Brain microvascular endothelial cell (primary cell): ENCODE measurements around the gene NFKBIB.
A peak's percentile ranks its signal among the peaks of the same experiment; 100 is the strongest.

Experiments
- DNase-seq: peaks from one replicate; pipeline ENCODE4 v3.0.0-alpha.2; 2020
- H3K27ac ChIP-seq: fragments of 250-450 bp; sonication (Bioruptor Pico); 2 replicates; pipeline ENCODE4 v1.5.1; 2020; ENCODE audit warnings: mild to moderate bottlenecking, moderate library complexity
- H3K27me3 ChIP-seq: fragments of 250-450 bp; sonication (Bioruptor Pico); replicated peaks from 2 replicates; pipeline ENCODE4 v1.5.1; 2020; ENCODE audit warnings: mild to moderate bottlenecking
- H3K36me3 ChIP-seq: fragments of 250-450 bp; sonication (Bioruptor Pico); replicated peaks from 2 replicates; pipeline ENCODE4 v1.5.1; 2020; ENCODE audit warnings: mild to moderate bottlenecking
- H3K4me3 ChIP-seq: 2 replicates; pipeline ENCODE4 v1.5.1; 2011; ENCODE audit warnings: low read depth, mild to moderate bottlenecking, control low read depth, low read length, moderate library complexity
- in situ Hi-C: cut with HindIII; loops from 2 replicates; pipeline ENCODE4 v1.10.0; 2017; ENCODE audit warnings: low sequenced_read_pairs, low pct_ligation_motif_present
- TF ChIP-seq, protein P1 (sequence below): IDR thresholded peaks from 2 replicates; pipeline ENCODE4 v1.5.1; 2011; ENCODE audit warnings: low read depth, mild to moderate bottlenecking, moderate library complexity, low read length, control low read depth, inconsistent platforms; ENCODE audit errors: missing control alignments

Gene NFKBIB, protein sequence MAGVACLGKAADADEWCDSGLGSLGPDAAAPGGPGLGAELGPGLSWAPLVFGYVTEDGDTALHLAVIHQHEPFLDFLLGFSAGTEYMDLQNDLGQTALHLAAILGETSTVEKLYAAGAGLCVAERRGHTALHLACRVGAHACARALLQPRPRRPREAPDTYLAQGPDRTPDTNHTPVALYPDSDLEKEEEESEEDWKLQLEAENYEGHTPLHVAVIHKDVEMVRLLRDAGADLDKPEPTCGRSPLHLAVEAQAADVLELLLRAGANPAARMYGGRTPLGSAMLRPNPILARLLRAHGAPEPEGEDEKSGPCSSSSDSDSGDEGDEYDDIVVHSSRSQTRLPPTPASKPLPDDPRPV

DNA sequence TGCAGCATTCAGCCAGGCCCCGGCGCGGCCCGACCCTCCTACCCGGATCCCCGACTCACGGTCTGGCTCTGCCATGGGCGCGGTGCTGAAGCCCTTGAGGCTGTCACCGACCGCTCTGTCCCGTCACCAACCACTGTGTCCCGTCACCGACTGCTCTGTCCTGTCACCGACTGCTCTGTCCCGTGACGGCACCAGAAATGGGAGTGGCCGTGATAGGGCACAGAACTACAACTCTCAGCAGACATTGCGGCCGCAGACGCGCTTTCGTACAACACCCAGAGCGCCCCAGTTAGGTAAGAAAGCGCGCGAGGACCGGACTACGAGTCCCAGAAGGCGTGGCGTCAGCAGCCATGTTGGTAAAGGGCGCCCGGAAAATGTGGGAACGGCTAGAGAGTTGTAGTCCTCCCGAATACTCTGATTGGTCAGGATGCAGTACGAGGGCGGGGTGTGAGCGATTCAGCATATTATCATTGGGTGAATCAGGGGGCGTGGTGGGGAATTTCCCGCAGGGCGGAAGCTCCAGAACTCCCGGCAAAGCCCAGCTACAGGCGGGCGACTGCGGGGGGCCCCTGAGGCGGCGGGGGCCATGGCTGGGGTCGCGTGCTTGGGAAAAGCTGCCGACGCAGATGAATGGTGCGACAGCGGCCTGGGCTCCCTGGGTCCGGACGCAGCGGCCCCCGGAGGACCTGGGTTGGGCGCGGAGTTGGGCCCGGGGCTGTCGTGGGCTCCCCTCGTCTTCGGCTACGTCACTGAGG is at the start of gene NFKBIB, which contains the start of gene SIRT2:
TSS of gene NFKBIB (plus strand) at position 523 of the 755 bp plus-strand sequence. CDS start at position 587, 64 bp downstream.
TSS of gene SIRT2 (minus strand) at position 172 of the 755 bp plus-strand sequence. CDS start at position 75, 97 bp downstream.
- Histone ChIP-seq H3K27ac (peak within 1 kb of the TSS; percentile 92), H3K36me3 (peaks cover 3% of the 10 kb centered on the region), H3K27me3 (no peaks in the 10 kb centered on the region), H3K4me3 (peak within 1 kb of the TSS; percentile 92)
- DNase-seq: peak; percentile 100
- in situ Hi-C loops: no loop called here
- TF ChIP-seq, protein P1, sequence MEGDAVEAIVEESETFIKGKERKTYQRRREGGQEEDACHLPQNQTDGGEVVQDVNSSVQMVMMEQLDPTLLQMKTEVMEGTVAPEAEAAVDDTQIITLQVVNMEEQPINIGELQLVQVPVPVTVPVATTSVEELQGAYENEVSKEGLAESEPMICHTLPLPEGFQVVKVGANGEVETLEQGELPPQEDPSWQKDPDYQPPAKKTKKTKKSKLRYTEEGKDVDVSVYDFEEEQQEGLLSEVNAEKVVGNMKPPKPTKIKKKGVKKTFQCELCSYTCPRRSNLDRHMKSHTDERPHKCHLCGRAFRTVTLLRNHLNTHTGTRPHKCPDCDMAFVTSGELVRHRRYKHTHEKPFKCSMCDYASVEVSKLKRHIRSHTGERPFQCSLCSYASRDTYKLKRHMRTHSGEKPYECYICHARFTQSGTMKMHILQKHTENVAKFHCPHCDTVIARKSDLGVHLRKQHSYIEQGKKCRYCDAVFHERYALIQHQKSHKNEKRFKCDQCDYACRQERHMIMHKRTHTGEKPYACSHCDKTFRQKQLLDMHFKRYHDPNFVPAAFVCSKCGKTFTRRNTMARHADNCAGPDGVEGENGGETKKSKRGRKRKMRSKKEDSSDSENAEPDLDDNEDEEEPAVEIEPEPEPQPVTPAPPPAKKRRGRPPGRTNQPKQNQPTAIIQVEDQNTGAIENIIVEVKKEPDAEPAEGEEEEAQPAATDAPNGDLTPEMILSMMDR: no peak

GRCh38 chr19:38850436-38850975 is 49.3 kb upstream of the NFKBIB start:
- TF ChIP-seq, protein P1: peak; percentile 14
- Histone ChIP-seq H3K27me3 (no peaks in the 10 kb centered on the region), H3K4me3 (peak overlapping the region; percentile 70), H3K36me3 (peaks cover 27% of the 10 kb centered on the region), H3K27ac (peak overlapping the region; percentile 65)
- no peak for DNase-seq
- in situ Hi-C loops: no loop called here

DNA sequence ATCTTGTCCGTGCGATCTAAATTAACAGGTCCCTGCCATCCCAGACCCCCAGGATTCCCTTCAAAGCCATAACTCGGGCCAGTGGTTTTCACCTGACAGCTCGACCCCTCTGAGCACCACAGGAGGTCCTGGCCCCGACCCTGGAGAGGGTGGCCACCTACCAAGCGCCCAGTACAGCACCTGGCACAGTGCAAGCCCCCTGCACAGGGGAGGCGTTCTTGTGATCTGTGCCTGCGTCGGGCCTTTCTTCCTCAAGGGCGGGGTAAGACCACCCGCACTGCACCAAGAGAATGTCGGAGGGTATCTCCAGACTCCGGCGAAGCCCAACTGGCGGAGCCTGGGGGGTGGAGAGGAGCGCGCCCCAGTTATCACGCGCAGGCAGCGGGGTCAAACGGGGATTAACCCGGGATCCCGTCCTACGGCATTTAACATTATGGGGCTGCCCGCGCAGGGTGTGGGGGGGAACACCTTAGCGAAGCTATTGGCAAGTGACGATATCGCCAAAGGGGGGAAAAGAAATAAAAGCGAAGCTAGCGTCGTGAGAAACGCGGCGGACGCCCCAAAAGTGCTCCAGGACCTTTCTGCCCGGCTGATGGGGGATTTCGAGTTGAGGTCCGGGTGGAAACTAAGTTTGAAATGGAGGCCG is 48.7 kb upstream of the NFKBIB start:
- no peak for DNase-seq
- in situ Hi-C loops: no loop called here
- TF ChIP-seq, protein P1: no peak

DNA sequence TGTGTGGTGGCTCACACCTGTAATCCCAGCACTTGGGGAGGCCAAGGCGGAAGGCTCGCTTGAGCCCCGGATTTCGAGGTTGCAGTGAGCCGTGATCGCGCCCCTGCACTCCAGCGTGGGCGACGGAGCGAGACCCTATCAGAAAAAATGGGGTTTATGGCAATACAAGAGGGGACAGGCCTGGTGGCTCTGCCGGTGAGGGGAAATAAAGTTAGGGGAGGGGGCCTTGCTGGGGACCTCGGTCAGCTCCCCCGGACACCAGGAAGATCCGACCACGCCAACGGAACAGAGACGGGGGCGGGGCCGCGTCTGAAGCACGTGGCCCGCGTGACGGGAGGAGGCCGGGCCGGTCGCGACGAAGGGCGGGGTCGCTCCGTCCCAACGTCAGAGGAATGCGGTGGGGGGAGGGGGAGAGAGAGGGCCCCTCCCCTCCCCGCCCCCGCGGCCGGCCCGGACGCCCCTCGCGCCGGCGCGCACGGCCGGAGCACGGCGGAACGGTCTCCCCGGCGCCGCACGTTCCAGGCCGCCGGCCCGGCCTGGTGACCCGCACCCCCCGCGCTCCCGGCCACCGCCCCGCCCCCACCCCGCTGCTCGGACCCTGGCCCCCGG is 48.0 kb upstream of the NFKBIB start:
- H3K4me3 ChIP-seq: peak overlapping the region; percentile 70
- peak; percentile 78 for DNase-seq
- H3K36me3 ChIP-seq: peaks cover 15% of the 10 kb centered on the region
- TF ChIP-seq, protein P1: no peak
- in situ Hi-C loops: no loop called here
- H3K27ac ChIP-seq: peak overlapping the region; percentile 84
- no peaks in the 10 kb centered on the region for H3K27me3 ChIP-seq

More for the DNA sequence above, 48.7 kb upstream of the NFKBIB start:
- no peaks in the 10 kb centered on the region for H3K27me3 ChIP-seq
- H3K27ac ChIP-seq: peak overlapping the region; percentile 65
- peaks cover 21% of the 10 kb centered on the region for H3K36me3 ChIP-seq
- peak overlapping the region; percentile 70 for H3K4me3 ChIP-seq
